DMS153 (cell line): ENCODE data around the gene C12orf75.
"Not testable (repeated sequence)": the region's sequence is repeated elsewhere in the genome, so short reads cannot be mapped to it uniquely, and the experiment has no call there.

Experiments
- DNase-seq: peaks from one replicate; lab custom pipeline; 2025; lab: John Stamatoyannopoulos, UW

The C12orf75 gene

DNA sequence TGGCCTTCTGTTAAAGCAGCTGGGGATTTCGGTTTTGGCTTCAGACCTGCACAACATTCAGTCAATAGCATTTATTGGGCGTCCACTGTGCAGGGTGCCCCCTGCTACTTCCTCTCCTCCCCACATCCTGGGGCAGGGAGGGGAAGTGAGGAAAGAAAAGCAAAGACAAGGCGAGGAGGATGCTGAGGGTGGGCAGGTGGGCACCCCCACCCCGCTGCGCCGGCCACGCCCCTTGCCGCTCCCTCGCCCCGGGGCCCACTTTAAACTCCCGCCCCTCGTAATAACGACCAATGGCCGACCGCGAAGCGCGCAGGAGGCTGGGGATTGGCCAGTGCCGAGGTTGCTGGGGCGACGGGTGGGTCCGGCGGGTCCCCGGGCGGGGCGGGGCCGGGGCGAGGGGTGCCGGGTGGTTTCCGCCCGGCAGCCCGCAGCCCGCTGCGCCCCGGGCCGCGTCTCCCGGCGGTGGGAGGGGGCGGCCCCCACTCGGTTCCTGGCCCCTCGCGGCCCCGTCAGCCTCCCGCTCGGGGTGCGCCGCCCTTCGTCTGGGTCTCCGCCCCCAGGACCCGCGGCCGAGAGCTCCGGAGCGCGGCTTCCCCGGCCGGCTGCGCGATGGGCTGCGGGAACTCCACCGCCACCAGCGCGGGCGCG, at the start of gene C12orf75:
C12orf75 (plus strand) TSS at position 409 of the 648 bp plus-strand sequence; CDS start at position 610, 201 bp downstream.
- DNase-seq = peak; percentile 66

DNA sequence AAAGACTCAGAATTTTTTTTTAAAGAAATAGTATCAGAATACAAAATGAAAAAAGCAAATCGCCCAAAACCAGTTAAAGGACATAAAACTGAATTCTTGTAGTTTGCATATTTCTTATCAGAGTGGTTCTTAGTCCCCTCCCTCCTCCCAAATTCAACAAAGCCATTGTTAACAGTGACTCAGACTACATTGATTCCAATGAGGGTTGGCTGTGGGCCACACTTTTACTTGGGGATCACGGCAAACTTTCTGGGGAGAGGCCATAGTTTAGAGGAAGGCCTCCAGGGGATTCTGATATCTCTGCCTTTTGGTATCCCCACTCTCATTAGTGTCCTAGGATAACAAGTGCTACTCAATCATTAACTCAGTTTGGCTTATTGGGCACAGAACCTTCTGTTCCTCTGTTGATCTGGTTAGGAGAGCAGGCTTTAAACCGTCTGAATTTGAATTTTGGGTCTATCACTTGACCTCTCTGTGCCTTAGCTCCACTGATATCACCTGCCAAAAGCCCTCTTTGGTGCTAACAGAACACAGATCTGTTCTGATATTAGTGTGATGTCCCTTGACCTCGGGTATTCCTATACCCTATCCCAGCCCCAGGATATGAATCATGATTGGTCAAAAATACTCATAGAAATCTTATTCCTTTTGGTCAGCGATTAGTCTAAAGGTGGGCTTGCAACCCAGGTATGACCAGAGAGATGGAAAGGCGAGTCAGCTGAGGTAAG, 49.4 kb upstream of the C12orf75 start:
- no peak for DNase-seq

DNA sequence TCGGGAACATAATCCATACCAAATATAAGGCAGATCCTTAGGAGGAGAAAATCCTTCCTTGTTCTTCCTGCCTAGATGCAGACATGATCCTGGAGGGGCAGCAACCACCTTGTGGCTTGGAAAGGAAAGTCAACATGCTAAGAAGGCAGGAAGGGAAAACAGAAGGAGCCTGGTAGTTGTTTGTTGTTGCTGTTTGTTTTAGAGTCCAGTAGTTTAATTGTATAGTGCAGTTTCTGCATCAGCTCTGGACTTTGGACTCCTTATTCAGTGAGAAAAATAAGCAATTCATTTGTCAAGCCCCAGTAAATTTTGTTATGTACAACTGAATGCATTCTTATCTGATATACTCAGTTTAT, 48.8 kb upstream of the C12orf75 start:
- no peak for DNase-seq

DNA sequence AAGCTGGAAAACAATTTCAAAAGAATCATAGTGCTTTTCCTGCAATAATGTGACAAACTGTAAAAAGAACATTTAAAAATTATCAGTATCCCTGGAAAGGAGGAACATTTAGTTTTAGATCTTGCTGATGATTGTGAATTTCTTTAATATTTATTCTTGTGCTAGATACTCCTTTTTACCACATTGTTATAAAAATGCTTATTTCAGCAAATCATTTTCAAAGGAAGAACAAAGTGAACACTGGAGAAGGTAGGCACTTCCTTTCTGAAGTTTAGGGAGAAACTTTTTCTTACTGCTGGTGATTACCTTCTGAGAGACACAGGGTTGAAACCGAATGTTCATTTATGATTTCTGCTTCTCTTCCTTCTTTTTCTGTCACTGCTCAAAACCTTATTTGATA, 45.1 kb upstream of the C12orf75 start:
- no peak for DNase-seq

DNA sequence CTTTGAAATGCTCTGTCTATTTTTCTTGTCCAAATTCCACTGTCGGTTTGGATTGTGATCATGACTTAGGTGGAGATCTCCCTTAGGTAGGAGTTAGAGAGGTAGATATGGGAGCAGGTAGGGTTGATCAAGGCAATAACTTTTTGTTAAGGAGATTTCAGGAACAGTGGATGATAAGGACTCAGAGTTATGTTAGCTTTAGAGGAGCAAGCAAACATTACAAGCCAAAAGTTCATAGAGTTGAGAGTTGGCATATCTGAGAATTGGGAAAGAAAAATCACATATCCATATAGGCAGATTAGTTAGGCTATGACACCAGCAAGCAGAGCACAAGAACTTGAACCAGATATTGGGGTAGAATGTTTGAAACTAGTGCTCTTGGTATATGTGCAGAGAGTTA, 43.1 kb upstream of the C12orf75 start:
- no peak for DNase-seq

DNA sequence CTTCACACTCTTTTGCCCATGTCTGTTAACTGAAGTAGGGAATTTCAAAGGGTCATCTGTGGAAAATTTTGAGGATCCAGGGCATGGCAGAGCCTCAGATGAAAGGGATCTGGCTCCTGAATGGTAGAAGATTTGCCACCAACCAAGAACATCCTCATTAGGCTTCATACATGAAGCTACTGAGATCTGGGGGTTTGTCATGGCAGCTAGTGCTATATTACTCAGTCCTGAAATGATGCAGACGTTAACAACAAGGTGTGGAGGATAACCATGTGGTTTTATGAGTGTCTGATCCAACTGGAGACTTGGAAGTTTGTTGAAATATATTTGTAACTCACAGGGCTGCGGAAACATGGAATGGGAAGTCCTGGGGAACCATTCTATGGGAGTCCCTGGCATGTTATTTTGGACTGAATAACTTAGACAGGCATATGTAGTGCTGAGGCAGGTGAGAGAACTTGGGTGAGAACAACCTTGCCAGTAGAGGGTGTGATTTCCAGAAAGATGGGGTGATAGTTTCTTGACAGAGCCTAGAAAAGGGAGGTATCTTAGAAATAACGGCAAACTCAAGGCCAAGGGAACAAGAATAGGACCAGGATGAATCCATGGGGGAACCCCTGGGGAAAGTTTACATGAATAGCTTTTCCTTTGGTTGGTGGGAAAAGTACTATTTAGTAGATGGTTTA, 42.0 kb upstream of the C12orf75 start:
- no peak for DNase-seq

DNA sequence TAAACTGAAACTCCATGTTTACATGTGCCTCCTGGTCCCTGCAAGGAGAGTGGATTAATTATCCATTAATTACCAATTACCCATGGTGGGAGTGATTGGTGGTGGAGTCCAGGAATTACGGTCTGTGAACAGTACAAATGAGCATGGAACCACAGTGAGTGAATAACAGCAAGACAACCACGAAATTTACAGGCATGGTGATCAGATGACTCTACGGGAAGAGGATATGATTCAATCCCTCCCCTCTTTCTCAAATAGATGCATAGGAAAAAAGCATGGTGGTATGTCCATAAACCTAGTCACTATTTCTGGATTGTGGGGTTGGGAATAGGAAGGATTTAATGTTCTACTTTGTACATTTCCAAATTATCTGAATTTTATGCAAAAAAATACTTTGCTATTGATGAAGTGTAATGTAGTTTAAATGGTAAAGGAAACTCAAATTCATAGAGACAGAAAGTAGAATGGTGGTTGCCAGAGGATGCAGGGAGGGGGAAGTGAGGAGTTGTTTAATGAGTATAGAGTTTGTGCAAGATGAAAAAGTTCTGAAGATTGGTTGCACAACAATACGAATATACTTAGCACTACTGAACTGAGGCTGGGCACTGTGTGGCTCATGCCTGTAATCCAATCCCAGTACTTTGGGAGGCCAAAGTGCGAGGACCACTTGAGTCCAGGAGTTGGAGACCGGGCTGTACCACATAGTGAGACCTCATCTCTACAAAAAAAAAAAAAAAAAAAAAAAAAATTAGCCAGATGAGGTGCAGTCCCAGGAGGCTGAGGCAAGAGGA, 41.2 kb upstream of the C12orf75 start:
- DNase-seq = no peak

DNA sequence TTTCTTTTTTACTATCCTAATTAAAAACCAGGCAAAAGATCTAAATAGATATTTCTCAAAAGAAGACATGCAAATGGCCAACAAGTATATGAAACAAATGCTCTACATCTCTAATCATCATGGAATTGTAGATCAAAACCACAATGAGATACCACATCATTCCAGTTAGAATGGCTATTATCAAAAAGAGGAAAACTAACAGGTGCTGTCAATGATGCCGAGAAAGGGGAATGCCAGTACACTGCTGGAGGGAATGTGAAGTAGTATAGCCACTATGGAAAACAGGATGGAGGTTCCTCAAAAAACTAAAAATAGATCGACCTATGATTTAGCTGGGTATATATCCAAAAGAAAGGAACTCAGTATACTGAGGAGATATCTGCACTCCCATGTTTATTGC, 39.0 kb upstream of the C12orf75 start:
- no peak for DNase-seq

DNA sequence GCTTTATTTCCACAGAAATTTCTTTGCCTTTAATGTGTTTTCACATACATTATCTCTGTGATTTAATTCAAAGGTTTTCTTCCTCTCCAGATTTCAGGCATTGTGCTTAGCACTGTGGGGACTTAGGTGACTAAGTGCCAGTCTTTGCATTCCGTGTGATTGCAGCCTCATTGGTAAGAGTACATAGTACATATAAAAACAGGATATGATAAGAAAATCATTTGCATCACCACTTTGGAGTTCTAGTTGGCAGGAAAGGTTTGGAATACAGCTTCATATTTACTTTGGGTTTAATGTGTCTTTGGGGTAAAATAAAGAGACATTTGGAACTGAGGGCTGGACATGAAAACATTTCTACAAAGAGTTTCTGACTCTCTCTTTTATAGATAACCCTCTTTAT, 37.8 kb upstream of the C12orf75 start:
- DNase-seq = no peak

DNA sequence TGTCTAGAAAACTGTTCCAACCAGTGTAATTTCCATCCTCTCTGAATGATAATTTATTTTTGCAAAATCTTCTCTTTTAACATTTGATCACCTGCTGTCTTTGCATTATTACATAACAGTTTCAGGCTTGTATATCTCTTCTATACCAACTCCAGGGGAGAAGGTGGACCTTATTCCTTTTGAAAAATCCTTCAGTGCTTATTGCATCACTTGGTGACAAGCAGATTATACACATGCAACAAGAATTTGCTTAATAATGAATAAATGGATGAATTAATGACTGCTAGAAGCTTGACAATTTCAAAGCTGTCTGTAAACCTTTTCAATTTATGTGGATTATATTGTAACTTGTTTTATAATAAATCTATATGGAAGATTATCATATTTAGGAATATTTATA, 37.3 kb upstream of the C12orf75 start:
- no peak for DNase-seq

DNA sequence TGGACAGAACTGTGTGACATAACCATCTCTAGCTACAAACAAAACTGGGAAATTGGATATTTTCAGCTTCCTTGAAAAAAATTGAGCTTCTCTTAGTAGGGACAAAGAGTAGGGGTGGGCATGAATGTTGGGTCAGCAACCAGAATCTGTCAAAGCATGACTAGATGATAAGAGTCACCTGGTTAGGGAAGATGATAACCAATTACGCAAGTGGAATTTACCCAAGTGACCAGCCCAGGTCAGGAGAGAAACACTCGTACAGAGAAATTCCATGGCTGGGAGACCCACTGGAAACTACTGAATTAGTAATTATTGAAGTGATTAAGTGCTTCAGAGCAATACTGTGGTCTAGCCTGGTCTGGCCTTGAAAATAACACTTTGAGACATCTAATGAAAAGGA, 36.3 kb upstream of the C12orf75 start:
- no peak for DNase-seq

DNA sequence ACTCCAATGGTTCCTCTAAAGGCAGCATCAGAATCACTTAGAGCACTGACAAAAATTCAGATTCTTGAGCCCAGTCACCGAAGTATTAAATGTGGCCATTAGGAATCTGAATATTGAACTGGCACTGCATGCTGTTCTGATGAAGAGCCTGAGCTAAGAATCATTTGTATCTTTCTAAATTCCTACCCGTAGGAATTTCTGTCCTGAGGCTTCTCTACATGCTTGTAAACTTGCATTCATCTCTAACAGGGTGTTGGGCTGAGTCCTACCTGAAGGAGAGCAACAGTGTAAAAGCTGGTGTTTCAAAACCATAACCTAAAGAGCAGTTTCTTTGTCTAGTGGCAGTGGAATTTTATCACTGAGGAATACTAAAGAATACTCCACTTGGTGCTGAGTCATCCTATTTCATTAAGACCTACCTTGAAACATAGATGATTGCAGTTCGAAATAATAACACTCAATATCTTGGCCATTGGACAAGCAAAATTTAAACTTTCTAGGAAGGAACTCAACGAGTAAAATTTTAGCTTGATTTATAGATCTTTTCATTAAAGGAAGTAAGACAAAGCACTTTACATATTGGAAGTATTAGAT, 35.5 kb upstream of the C12orf75 start:
- DNase-seq = no peak

DNA sequence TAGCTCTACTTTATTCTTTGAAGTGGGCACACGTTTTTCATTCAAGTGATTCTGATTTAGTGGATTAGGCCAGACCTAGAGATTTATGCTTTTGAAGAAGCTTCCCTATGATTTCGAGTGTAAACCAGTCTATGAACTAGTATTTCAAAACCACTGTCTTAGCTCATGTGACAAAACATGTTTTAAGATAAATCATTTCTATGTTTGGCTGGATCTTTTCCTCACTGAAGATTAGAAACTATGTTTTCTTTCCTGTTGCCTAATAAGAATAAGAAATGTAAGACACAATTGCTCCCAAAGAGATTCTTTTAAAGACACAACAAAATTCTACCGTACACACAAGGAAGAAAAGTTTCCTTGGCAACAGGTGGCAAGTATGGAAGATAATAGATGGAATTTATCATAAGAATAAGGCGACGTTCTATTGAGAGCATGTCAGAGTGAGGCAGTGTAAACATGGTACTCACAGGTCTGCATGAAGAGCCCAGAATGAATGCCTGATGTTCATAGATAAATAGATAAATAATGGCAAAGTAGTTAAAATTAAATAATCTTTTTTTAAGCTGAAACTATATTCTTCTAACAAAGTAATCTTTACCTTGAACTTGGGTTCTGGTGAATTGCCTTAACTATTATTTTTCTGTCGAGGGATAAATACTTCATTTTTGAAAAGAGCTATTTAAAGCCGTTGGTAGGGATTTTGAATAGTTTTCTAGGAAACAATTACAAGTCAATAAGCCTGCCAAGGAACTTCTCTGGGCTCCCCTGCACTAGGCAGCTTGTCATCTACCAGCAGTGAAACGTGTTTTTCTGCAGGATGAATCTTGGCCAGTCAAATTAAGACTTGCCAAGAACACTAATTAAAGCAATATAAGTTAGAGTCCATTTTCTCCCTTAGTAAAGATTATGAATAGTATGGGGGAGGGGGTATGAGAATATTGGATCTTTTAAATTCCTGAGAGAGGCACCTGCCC, 34.1 kb upstream of the C12orf75 start:
- no peak for DNase-seq

DNA sequence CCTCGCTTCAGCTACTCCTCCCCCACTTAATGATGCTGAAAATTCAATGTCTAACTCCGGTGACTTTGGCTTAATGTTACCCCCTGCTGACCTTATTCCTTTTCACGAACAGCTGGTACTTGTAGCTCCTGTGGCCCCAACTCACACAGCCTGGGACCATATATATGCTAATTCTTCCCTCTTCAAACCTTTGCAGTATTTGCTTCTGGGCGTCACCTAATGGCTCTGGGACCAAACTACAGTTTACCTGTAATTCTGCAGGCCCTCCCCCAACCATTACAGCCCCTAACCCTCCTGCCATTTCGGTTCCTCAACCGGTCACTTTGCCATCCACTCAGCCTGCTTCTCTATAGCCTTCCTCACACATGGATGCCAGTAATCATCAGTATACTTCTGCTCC, 29.6 kb upstream of the C12orf75 start:
- DNase-seq = no peak

DNA sequence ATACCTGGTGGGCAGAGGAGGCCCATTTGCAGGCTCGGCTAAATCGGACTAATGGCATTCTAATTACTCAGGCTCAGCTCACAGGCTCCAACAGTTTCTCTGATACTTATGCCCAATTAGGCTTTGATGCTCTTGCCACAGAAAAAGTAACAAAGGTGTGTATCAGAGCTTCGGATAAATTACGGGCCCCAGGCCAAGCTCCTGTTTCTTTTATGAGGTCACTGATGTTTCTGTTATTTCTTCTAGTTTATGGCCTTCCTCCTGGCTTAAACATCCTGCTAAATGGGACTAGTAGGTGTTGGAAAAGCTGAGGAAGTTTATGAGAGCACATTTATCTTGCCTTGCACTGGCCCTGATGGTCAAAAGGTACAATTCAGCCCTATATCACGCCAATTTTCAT, 28.8 kb upstream of the C12orf75 start:
- DNase-seq = no peak

DNA sequence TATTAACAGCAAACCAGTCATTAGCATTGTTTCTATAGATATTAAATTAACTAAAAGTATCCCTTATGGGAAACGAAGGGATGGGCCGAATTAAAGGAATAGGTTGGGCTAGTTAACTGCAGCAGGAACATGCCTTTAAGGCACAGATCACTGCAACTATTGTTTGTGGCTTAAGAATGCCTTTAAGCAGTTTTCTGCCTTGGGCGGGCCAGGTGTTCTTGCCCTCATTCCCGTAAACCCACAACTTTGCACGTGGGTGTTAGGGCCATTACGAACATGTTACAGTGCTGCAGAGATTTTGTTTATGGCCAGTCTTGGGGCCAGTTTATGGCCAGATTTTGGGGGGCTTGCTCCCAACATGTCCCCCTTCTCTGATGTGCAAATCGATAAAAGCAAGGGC, 27.5 kb upstream of the C12orf75 start:
- DNase-seq = not testable (repeated sequence)

DNA sequence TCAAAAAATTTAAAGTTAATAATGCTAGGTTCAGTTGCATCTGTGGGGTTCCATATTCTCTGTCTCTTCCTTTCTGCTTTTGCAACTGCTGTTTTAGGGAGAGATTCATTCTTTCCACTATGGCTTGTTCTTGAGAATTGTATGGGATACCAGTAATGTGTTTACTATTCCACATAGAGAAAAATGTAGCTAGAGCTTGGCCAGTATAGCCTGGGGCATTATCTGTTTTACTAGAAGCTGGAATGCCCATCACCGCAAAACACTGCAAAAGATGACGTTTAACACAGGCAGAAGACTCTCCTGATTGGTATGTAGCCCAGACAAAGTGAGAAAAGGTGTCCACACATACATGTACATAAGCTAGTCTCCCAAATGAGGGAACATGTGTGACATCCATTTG, 25.9 kb upstream of the C12orf75 start:
- not testable (repeated sequence) for DNase-seq

DNA sequence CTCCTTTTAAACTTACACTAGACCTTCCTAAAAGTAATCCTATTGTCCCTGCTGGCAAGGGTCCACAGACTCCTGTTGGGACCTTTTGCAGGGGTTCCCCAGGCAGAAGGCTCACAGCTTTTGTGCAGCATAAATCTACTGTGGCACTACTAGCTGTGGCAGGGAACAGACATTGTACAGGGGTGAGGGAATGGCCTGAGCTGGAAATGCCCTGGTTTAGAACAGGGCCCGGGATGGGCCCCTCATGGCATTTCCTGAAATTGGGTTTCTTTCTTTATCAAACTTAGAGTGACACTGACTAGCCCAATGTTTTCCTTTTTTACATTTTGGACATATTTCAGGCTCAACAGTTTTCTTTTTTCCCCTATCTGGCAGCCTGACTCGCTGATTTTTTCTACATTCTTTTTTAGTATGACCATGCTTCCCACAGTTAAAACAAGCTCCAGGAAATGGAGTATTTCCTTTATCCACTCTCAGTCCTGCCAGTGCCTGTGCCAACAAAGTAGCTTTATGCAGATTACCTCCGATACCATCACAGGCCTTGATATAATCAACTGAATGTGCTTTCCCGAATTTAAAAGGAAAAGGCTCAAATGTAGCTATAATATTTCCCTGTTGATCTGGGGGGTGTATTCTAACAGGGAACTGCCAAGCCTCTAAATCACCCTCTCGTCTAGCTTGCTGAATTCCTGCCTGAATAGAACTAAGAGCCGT, 22.7 kb upstream of the C12orf75 start:
- not testable (repeated sequence) for DNase-seq

DNA sequence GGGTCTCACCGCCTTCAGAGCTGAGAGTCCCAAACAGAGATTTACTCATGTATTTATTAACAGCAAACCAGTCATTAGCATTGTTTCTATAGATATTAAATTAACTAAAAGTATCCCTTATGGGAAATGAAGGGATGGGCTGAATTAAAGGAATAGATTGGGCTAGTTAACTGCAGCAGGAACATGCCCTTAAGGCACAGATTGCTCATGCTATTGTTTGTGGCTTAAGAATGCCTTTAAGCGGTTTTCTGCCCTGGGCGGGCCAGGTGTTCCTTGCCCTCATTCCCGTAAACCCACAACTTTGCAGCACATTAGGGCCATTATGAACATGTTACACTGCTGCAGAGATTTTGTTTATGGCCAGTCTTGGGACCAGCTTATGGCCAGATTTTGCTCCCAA, 21.7 kb upstream of the C12orf75 start:
- DNase-seq = not testable (repeated sequence)

DNA sequence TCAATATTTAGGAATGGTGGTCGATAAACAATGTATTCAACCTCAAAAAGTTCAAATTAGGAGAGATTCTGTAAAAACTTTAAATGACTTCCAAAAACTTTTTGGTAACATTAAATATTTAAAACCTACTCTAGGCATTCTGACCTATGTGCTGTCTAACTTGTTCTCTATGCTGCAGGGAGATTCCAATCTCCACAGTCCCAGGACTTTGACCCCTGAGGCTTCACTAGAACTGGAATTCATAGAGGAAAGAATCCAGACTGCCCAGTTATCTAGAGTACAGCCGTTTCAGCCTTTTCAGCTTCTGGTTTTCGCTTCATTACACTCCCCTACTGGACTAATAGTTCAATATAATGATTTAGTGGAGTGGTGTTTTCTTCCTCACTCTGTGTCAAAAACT, 21.1 kb upstream of the C12orf75 start:
- DNase-seq = not testable (repeated sequence)
